Raji (cell line): ENCODE data around the gene RINT1.

Source experiments
- POLR2A ChIP-seq: IDR thresholded peaks from 2 replicates; pipeline ENCODE4 v1.6.1; 2011; ENCODE audit warnings: low read depth, low read length, control low read depth; ENCODE audit not compliant: insufficient read depth

Gene RINT1

GRCh38 chr7:105613611-105614330, 81.8 kb downstream of the RINT1 start:
- no peak for TF ChIP-seq POLR2A

- TF ChIP-seq POLR2A = no peak
These were observed 82.4 kb downstream of the RINT1 start for GRCh38 chr7:105614341-105614840.
